Muscle layer of duodenum (tissue), 2 donors: ENCODE measurements around the gene IL4I1.

ENCODE experiments used
- H3K27ac ChIP-seq: one replicate; pipeline ENCODE4 v1.7.0; 2013; ENCODE audit warnings: mild to moderate bottlenecking, low read length
- H3K27me3 ChIP-seq: one replicate; pipeline ENCODE4 v1.7.0; 2013; ENCODE audit warnings: low read depth, mild to moderate bottlenecking, control low read depth, low read length
- H3K36me3 ChIP-seq, 2 donors: one replicate each; pipeline ENCODE4 v1.7.0; 2013; ENCODE audit warnings: low read length in 2 of 2, control low read depth in 1 of 2, mild to moderate bottlenecking in 1 of 2; ENCODE audit not compliant: insufficient read depth in 2 of 2, control insufficient read depth in 1 of 2
- H3K4me1 ChIP-seq, 2 donors: one replicate each; pipeline ENCODE4 v1.7.0; 2013; ENCODE audit warnings: low read length in 2 of 2, mild to moderate bottlenecking in 2 of 2, control low read depth in 1 of 2, moderate library complexity in 1 of 2; ENCODE audit not compliant: insufficient read depth in 2 of 2, control insufficient read depth in 1 of 2
- H3K4me3 ChIP-seq, 2 donors: one replicate each; pipeline ENCODE4 v1.7.0; 2013; ENCODE audit warnings: low read length in 2 of 2, low read depth in 1 of 2, mild to moderate bottlenecking in 1 of 2
- H3K9me3 ChIP-seq, 2 donors: one replicate each; pipeline ENCODE4 v1.7.0; 2013; ENCODE audit warnings: low read length in 2 of 2, control low read depth in 1 of 2, mild to moderate bottlenecking in 1 of 2; ENCODE audit not compliant: control insufficient read depth in 1 of 2
- donor health status: healthy.

IL4I1 gene

DNA sequence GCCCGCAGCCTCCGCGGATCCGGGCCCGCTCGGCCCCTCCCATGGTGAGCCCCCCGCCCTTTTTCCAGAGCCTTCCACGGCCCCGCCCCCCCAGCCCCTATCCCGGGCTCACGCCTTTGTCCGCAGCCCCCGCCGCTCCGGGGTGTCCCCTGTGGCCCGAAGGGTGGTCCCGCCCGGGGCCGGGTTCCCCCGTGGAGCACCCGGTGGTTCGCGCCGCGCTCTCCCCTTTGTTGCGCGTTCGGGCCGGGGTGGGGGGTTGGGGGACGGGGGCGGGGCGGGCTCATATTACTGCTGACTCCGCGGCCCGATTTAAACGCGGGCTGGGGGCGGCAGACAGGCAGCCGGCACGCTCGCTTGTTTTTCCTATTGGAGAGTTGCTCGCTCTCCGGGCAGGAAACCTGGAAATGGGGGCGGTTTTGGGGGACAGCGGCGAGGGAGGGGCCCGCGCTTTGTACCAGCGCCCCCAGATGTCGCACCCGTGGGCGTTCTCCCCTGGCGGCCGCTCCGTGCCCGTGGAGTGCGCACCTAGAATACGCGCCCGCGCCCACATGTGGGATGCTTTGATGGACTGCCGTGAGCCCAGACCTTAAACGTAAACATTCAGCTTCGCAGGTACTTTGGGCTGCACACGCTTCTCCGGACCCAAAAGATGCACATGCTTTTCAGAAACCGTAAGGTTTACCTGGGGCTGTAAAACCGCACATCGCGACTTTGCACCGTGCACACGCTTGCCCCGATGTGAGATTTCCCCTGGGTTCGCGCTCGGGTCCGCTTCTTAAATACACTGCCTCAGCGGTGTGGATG lies 45.0 kb downstream of the IL4I1 start:
- Histone ChIP-seq H3K4me3 (peak overlapping the region; percentile 66 to 87), H3K4me1 (peaks cover 17 to 21% of the 10 kb centered on the region in 2 donors), H3K36me3 (peaks cover 3 to 17% of the 10 kb centered on the region in 2 donors), H3K27me3 (no peaks in the 10 kb centered on the region), H3K27ac (no peak overlapping the region), H3K9me3 (no peaks in the 10 kb centered on the region)

DNA sequence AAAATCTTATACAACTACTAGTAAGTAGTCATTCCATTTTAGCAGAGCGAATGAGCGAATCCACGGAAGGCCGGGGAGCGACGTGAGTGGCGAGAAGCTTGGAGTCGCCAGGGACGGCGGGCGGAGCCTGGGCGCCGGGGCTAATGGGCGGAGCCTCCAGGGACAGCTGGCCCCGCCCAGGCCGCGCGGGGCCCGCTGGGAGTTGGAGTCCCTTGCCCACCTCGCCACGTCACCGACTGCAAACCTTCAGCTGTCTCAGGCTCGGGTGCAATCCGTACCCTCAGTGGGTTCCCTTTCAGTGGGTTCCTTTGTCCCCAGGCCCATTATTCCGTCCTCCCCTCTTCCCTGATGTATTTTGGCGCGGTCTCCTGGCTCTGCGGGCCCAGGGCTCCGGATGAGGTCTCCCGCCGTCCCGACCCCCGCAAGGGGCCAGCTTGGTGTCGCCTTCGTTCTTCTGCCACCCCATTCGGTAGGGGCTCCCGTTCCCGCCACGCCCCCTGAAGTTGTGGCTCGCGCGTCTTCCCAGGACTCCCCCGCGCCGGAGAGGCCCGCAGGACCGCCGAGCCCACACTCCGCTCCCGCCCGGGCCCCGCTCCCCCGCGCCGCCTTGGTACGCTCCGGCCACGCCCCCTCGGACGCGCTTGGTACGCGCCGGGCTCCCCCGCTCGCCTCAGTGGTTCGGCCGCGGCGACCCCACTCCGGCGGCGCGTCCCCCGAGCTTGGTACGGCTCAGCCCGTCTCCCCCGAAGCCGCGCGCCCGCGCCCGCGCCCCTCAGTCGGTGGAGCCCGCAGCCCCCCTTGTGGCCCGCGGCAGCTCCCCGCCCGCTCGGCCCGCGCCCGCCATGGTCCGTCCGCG lies 46.0 kb downstream of the IL4I1 start, which contains the start of gene PTOV1:
TSS of gene PTOV1 (plus strand) at position 673 of the 856 bp plus-strand sequence.
- Histone ChIP-seq H3K27me3 (no peaks in the 10 kb centered on the region), H3K4me1 (peaks cover 17 to 21% of the 10 kb centered on the region in 2 donors), H3K27ac (peak within 1 kb of the TSS; percentile 95), H3K36me3 (peaks cover 3 to 8% of the 10 kb centered on the region in 2 donors), H3K9me3 (no peaks in the 10 kb centered on the region), H3K4me3 (peak within 1 kb of the TSS; percentile 66 to 87)

DNA sequence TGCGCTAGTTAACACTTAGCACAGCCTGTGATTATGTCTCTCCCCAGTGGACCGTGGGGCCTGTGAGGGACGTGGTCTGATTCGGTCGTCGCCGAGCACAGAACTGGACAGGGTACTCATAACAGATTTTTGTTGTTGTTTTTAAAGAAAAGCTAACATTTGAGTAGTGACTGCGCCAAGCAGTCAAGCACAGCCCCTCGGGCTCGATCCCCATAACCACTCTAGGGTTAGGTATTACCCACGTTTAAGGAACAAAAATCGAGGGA lies 46.5 kb downstream of the IL4I1 start:
- H3K27me3 ChIP-seq: no peaks in the 10 kb centered on the region
- peak overlapping the region; percentile 62 to 87 for H3K4me3 ChIP-seq
- peak overlapping the region; percentile 45 for H3K27ac ChIP-seq
- no peaks in the 10 kb centered on the region for H3K9me3 ChIP-seq
- peaks cover 17 to 21% of the 10 kb centered on the region in 2 donors for H3K4me1 ChIP-seq
- peaks cover under 1 to 3% of the 10 kb centered on the region in 2 donors for H3K36me3 ChIP-seq

DNA sequence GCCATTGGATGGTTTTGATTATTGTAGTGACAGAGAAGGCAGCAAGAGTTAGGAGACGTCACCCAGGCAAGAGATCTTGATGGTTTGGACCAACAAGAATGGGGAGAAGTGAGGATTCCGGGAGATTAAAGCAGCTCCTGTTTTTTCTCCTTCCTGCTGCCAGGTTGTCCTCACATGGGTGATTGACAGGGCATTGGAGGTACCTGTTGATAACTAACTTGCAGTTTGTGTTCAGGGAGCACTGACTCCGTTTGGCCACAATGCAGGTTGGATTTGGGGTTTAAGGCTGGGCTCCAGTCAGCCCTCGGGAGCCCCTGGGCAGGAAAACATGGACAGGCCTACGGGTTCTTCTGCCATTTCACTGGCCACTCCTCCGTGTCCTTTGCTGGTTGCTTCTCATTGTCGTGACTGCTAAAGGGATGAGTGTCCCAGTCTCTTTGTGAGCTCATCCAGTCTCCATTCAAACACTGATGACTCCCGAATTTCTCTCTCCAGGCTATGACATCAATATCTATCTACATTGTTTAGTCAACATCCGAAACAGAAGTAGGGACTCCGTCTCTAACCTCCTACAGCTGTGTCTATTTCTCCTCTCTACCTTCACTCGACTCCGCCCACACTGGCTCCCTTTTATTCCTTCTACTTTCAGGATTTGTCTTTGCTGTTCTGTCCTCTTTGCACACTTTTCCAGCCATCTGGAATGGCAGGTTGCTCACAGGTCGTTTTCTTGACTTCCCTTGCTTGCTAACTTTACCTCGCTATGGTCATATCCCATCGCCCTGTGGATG lies 47.1 kb downstream of the IL4I1 start:
- Histone ChIP-seq H3K4me1 (peaks cover 17 to 21% of the 10 kb centered on the region in 2 donors), H3K36me3 (no peaks in the 10 kb centered on the region), H3K27ac (peak overlapping the region; percentile 45), H3K4me3 (peak overlapping the region; percentile 62 to 87), H3K27me3 (no peaks in the 10 kb centered on the region), H3K9me3 (no peaks in the 10 kb centered on the region)

DNA sequence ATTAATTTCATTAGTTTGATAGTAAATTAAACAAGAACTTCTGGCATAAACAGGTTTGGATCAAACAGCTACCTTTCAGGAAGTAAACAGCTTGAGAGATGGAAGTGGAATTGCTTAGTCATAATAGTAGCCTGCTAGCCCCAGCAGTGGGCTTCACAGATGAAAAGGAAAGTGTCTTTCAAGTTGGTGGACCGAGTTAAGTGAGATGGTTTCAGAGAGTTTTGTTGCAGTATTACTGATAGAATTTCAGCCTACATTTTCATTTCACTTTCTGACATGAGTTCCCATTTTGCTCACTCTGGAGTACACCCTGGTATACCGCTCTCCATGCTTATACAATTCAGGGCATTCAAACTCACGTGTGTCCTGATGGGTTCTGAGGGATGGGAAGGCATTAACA lies 47.7 kb downstream of the IL4I1 start:
- H3K36me3 ChIP-seq: no peaks in the 10 kb centered on the region
- no peaks in the 10 kb centered on the region for H3K9me3 ChIP-seq
- H3K4me3 ChIP-seq: no peak overlapping the region
- H3K27me3 ChIP-seq: no peaks in the 10 kb centered on the region
- H3K27ac ChIP-seq: no peak overlapping the region
- H3K4me1 ChIP-seq: peaks cover 17 to 21% of the 10 kb centered on the region in 2 donors

DNA sequence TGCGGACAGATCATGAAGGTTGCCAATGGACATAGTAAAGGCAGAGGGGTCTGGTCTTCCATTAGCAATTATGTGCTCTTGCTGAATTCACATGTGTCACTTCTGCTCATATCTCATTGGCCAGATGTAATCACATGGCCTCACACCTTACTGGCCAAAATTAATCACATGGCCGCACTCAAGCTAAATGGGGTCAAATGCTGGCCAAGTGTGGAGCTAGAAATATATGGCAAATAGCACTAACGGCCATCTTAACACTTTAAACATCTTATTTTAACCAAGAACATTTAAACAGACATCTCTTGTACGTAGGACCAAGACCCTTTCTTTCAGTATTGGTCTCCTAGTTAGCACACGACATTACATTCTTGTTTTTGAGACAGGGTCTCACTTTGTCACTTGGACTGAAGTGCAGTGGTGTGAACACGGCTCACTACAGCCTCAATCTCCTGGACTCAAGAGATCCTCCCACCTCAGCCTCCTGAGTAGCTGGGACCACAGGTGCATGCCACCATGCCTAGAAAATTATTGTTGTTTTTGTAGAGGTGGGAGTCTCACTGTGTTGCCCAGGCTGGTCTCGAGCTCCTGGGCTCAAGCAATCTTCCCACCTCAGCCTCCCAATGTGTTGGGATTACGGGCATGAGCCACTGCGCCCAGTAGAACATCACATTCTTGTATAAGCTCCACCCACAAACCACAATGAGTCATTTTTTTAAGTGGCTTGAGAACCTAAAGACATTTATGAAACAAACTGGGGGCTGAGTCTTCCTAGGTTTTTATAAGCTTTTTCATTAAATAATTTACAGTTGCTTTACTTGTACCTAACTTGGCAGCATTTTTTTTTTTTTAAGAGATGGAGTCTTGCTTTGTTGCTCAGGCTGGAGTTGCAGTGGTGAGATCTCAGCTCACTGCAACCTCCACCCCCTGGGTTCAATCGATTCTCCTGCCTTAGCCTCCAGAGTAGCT lies 48.7 kb downstream of the IL4I1 start:
- Histone ChIP-seq H3K4me3 (no peak overlapping the region), H3K9me3 (no peaks in the 10 kb centered on the region), H3K36me3 (no peaks in the 10 kb centered on the region), H3K27me3 (no peaks in the 10 kb centered on the region), H3K27ac (no peak overlapping the region), H3K4me1 (peaks cover 13 to 17% of the 10 kb centered on the region in 2 donors)

DNA sequence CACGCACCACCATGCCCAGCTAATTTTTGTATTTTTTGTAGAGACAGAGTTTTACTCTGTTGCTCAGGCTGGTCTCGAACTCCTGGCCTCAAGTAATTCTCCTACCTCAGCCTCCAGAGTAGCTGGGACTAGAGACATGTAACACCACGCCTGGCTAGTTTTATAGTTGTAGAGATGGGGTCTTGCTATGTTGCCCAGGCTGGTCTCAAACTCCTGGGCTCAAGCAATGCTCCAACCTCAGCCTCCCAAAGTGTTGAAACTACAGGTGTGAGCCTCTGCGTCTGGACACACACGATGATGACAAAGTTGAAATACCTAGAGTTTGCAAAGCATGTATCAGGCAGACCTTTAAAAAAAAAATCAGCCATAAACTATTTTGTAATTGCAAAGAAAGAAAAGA lies 50.3 kb downstream of the IL4I1 start:
- H3K27ac ChIP-seq: no peak overlapping the region
- no peaks in the 10 kb centered on the region for H3K9me3 ChIP-seq
- H3K4me1 ChIP-seq: peaks cover 0 to 6% of the 10 kb centered on the region in 2 donors
- H3K36me3 ChIP-seq: no peaks in the 10 kb centered on the region
- H3K4me3 ChIP-seq: no peak overlapping the region
- no peaks in the 10 kb centered on the region for H3K27me3 ChIP-seq

DNA sequence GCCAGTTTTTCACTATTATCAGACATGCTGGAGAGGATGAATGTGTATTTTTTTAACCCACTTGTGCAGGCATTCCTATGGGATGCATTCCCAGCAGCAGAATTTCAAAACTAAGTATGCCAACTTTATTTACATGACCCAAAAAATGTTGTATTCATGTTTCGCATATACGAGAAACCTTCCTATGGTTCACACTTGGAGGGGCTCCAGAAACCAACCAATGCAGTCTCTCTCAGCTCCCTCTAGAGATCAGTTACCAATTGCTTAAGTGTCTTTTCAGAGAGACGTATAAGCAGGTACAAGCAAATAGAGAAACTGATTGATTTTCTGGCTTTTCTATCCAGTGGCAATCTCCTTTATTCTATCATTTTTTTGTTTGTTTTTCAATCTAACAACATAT lies 51.3 kb downstream of the IL4I1 start:
- Histone ChIP-seq H3K27me3 (no peaks in the 10 kb centered on the region), H3K27ac (no peak overlapping the region), H3K36me3 (no peaks in the 10 kb centered on the region), H3K4me3 (no peak overlapping the region), H3K9me3 (no peaks in the 10 kb centered on the region), H3K4me1 (peaks cover 0 to 6% of the 10 kb centered on the region in 2 donors)

DNA sequence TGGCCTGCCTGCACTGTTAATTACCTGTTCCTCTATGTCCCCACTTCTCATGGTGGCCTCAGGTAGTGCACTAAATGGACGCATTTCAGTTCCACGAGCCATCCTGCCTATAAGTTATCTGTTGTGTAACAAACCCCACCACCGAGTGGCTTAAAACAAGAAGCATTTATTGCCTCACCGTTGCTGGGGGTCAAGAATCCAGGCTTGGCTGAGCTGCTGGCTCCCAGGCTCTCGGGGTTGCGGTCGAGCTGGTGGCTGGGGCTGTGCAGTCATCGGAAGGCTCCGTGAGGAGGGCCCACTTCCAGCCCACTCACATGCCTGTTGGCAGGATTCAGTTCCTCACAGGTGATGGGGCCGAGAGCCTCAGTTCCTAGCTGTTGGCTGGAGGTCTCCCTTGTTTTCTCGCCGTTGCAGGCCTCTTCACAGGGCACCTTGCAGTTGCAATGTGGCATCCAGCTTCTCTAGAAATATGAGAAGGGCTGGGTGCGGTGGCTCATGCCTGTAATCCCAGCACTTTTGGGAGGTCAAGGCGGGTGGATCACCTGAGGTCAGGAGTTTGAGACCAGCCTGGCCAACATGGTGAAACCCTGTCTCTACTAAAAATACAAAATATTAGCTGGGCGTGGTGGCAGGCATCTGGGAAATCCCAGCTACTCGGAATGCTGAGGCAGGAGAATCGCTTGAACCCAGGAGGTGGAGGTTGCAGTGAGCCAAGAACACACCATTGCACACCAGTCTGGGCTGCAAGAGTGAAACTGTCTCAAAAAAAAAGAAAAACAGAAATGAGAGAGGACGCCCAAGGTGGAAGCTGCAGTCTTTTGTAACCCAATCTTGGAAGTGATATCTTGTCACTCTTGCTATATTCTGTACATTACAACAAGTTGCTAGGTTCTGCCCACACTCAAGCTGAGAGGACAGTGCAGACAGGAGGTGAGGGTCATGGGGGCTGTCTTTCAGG lies 52.3 kb downstream of the IL4I1 start:
- Histone ChIP-seq H3K9me3 (no peaks in the 10 kb centered on the region), H3K36me3 (peaks cover 1 to 2% of the 10 kb centered on the region in 2 donors), H3K27me3 (no peaks in the 10 kb centered on the region), H3K4me3 (no peak overlapping the region), H3K27ac (no peak overlapping the region), H3K4me1 (no peaks in the 10 kb centered on the region)
